HCT116 (cell line): Measurements from ENCODE around the gene CADM3.

Source experiments
- EGR1 ChIP-seq: IDR thresholded peaks from 2 replicates; pipeline ENCODE4 v1.6.1; 2012; ENCODE audit warnings: low read depth
- EZH2 ChIP-seq: fragments of 200-600 bp; sonication (generic); IDR thresholded peaks from 2 replicates; pipeline ENCODE4 v1.6.1; 2017; ENCODE audit warnings: antibody characterized with exemption, mixed run types
- TCF7L2 ChIP-seq: IDR thresholded peaks from 2 replicates; pipeline ENCODE4 v1.7.0; 2011; ENCODE audit warnings: borderline replicate concordance, inconsistent platforms; ENCODE audit not compliant: insufficient read depth, insufficient read length; ENCODE audit errors: extremely low read depth
- YY1 ChIP-seq: IDR thresholded peaks from 2 replicates; pipeline ENCODE4 v1.6.1; 2011; ENCODE audit warnings: low read length, low read depth, moderate library complexity, mild to moderate bottlenecking; ENCODE audit not compliant: insufficient replicate concordance; ENCODE audit errors: extremely low read depth
- ZNF274 ChIP-seq: fragments of 200-500 bp; sonication (Bioruptor generic); IDR thresholded peaks from 2 replicates; pipeline ENCODE4 v1.6.1; 2014; ENCODE audit warnings: mild to moderate bottlenecking, low read depth, low read length, inconsistent platforms
- TF ChIP-seq, protein P1 (sequence below), 3 experiments: fragments of 200-600 bp in 1 of 3; sonication (generic) in 1 of 3; IDR thresholded peaks in 2 of 3; conservative IDR thresholded peaks in 1 of 3; 2 replicates each; pipeline ENCODE4 v1.5.1; 2012 to 2017; ENCODE audit warnings: low read depth in 2 of 3, low read length in 2 of 3, antibody characterized with exemption in 1 of 3, borderline replicate concordance in 1 of 3, control low read depth in 1 of 3, mild to moderate bottlenecking in 1 of 3, mixed read lengths in 1 of 3, mixed run types in 1 of 3, moderate library complexity in 1 of 3; ENCODE audit not compliant: insufficient read depth in 1 of 3

DNA sequence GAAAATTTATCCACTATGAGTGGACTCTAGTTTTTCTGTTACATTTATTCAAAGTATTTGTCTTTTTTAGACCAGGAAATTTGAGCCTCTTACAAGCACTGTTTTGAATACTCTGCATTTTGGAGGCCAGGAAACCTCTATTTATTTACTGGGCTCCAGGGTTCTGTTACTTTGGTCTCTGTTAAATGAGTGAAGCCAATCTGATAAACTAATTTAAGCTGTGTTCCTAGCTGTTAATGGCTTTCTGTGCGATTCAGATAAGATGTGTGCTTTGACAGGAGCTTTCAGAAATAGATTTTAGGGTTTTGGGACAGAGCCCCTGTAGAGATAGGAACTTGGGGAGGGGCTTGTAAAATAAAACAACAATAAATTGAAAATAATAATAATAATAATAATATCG is 57.1 kb downstream of the CADM3 start:
- TF ChIP-seq ZNF274 (no peak), EZH2 (no peak), YY1 (no peak), TCF7L2 (no peak), EGR1 (no peak)
- TF ChIP-seq, protein P1, sequence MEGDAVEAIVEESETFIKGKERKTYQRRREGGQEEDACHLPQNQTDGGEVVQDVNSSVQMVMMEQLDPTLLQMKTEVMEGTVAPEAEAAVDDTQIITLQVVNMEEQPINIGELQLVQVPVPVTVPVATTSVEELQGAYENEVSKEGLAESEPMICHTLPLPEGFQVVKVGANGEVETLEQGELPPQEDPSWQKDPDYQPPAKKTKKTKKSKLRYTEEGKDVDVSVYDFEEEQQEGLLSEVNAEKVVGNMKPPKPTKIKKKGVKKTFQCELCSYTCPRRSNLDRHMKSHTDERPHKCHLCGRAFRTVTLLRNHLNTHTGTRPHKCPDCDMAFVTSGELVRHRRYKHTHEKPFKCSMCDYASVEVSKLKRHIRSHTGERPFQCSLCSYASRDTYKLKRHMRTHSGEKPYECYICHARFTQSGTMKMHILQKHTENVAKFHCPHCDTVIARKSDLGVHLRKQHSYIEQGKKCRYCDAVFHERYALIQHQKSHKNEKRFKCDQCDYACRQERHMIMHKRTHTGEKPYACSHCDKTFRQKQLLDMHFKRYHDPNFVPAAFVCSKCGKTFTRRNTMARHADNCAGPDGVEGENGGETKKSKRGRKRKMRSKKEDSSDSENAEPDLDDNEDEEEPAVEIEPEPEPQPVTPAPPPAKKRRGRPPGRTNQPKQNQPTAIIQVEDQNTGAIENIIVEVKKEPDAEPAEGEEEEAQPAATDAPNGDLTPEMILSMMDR (IDR thresholded peaks at IDR 0.05 in 2 of 3, conservative IDR thresholded peaks at IDR 0.05 in 1 of 3; ENCODE audit: borderline replicate concordance in 1 of 3, insufficient read depth in 1 of 3, low read depth in 2 of 3, low read length in 2 of 3), result no peak
